GM10248 (cell line): ENCODE data around the gene MBNL2.

Experiments used
- CTCF ChIA-PET: fragments of 300-600 bp; sonication (Branson Sonifier 250); formaldehyde crosslinking; extraction: SDS; loops from one replicate; lab custom pipeline; 2021; ENCODE audit warnings: antibody characterized with exemption; lab: Yijun Ruan, JAX
- POLR2A ChIA-PET: fragments of 350-650 bp; sonication (Branson Sonifier 250); formaldehyde crosslinking; extraction: SDS; loops from one replicate; lab custom pipeline; 2020; ENCODE audit warnings: antibody characterized with exemption; lab: Yijun Ruan, JAX
- DNase-seq: peaks from one replicate; pipeline ENCODE4 v3.0.0; 2012; ENCODE audit errors: extremely low spot score
- TF ChIP-seq, protein P1 (sequence below): IDR thresholded peaks from 2 replicates; pipeline ENCODE4 v1.5.1; 2012; ENCODE audit warnings: mild to moderate bottlenecking, low read depth; ENCODE audit errors: extremely low read depth, missing control alignments, control extremely low read depth

The MBNL2 gene

DNA sequence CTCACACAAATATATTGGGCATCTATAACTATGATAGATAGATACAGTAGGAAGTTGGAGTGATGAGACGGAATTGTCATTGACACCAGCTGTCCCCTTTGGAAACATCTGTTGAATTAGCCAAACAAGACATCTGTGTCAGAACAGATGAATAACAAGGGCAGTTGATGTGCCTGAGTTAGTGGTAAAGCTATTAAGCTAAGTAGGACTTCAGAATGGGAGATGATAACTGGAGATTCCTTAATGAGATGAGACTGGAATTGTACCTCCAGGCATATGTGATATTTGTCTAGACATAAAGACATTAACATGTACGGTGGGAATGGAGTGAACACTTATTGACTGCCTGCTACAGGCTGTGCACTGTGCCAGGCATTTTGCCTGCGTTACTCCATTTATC lies 78.7 kb downstream of the MBNL2 start:
- TF ChIP-seq, protein P1, sequence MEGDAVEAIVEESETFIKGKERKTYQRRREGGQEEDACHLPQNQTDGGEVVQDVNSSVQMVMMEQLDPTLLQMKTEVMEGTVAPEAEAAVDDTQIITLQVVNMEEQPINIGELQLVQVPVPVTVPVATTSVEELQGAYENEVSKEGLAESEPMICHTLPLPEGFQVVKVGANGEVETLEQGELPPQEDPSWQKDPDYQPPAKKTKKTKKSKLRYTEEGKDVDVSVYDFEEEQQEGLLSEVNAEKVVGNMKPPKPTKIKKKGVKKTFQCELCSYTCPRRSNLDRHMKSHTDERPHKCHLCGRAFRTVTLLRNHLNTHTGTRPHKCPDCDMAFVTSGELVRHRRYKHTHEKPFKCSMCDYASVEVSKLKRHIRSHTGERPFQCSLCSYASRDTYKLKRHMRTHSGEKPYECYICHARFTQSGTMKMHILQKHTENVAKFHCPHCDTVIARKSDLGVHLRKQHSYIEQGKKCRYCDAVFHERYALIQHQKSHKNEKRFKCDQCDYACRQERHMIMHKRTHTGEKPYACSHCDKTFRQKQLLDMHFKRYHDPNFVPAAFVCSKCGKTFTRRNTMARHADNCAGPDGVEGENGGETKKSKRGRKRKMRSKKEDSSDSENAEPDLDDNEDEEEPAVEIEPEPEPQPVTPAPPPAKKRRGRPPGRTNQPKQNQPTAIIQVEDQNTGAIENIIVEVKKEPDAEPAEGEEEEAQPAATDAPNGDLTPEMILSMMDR: no peak

DNA sequence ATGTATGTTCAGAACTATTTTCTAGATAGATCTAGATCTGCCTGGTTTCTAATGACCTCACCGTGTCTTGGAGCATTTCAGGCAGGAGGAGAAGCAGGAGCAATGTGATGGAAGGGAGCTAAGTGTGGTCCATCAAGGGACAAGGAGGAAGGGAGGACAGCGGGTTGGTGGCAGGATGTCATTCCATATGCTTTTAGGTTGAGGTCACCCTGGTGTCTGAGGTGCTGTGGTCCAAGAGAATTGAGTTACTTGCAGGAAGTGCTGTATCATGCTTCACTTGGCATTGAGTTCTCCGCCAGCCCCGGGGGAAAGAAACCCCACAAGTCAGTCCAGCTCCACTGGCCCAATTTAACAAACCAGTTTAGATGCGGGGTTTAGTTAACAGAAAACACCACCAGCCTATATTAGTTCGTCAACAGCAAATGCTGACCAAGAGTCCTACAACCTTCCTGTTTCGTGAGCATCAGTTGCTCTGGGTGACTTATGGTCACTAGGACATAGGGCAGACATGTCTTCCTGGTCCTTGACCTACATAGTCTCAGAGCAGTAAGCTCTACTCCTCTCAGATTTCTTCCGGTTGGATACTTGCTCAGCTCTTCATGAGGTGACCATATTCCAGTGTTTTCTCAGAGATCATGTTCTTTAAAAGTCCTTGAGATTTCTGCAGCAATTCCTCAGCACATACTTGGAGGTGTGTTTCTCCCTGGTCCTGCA lies 79.4 kb downstream of the MBNL2 start:
- POLR2A ChIA-PET: no interaction called here
- CTCF ChIA-PET: interaction anchor here (1.0 to 1.4 kb wide), 3 partner anchors 10 to 191 kb away, joined by 3 read pairs; no protein-coding TSS in a partner anchor
- TF ChIP-seq, protein P1: no peak
- DNase-seq: no peak

More for the DNA sequence above, 78.7 kb downstream of the MBNL2 start:
- DNase-seq: no peak
- CTCF ChIA-PET: interaction anchor here (1.4 to 1.5 kb wide), 3 partner anchors 9 to 191 kb away, joined by 3 read pairs; no protein-coding TSS in a partner anchor
- POLR2A ChIA-PET: no interaction called here

DNA sequence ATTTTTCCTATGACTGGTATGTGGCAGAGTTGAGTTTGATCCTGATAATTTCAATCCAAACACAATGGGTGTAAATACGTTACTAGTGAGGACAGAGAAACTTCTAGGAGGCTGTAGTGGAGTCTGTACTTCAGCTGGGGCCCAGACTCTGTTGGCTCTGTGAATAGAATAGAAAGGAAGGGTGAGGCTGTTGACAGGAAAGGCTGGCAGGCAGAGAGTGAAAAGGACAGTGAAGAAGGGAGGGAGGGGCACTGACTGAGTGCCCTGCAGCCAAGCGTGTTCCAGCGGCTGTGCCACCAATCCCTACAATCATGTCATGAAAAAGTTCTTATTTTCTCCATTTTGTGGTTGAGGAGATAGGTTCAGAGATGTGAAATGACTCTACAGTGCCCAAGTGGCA lies 80.5 kb downstream of the MBNL2 start:
- ChIA-PET CTCF (interaction anchor here (1.0 to 1.4 kb wide), 2 partner anchors 11 to 192 kb away, joined by 3 read pairs; no protein-coding TSS in a partner anchor), POLR2A (no interaction called here)
- TF ChIP-seq, protein P1: no peak
- DNase-seq: no peak

DNA sequence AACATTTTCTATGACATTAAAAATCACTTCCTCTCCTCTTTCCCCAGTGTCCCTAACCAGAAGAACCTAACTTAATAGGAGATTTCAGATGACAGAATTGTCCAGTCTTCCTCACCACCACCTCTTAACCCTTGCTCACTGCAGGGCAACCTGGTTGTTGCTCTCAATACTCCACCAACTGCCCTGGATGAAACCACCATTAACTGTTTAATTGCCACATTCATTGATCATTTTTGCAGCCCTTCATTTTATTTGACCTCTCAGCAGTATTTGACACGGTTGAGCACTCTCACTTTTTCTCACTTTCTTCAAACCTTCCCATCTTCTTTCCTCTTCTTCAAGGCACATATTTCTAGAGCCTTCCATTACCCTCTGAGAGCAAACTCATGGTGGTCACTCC lies 84.0 kb downstream of the MBNL2 start:
- ChIA-PET CTCF (no interaction called here), POLR2A (no interaction called here)
- TF ChIP-seq, protein P1: no peak
- no peak for DNase-seq

DNA sequence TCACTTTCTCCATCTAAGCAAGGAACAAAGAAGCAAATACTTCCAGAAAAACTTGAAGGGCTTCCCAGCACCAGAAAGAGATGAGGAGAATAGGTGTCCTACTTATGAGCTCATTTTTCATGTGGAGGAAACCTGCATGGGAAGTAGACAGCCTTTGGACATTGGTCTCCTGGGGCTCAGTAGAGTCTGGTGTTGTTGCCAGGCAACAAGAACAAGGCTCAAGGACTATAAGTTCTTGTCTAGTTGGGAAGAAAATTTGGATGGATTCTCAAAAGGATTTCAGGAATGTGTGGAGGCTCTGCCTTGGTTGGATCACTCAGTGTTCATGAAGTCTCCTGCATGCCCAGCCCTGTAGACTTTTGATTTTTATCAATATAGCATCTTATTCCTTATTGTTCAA lies 84.5 kb downstream of the MBNL2 start:
- ChIA-PET CTCF (no interaction called here), POLR2A (no interaction called here)

DNA sequence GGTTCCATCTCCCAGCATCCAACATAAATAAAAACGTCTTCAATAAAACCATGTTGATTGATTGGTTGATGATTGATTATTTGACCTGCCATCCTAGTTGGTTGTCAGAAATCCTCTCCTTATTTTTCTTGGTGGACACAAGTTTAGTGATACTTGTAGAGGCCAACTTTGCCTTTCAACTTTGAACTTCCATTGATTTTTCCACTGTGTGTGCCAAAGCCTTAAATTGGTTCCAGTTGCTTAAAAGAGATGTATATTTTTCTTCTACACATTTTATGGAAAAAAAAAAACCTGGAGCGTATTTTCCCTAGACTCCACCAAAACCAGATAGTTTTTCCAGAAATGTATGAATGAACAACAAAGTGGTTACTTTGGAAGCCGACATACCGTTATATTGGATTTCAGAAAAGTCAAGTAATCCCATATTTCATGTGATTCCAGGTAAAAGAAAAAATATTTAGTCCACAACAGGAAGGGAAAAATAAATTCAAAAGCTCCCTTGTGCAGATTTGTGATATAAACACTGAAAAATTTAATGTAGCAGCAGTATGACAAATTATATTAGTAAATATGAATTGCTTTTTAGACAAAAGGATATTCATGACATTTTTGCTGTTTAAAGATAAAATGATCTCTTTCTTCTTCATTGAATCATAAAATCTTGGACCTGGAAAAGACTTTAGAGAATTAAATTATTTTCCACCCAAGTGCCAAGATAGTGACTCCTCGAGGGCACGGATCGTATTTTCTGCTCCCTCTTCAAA lies 85.2 kb downstream of the MBNL2 start:
- ChIA-PET POLR2A (no interaction called here), CTCF (no interaction called here)
- TF ChIP-seq, protein P1: no peak
- no peak for DNase-seq

More for the DNA sequence above, 84.5 kb downstream of the MBNL2 start:
- no peak for DNase-seq
- TF ChIP-seq, protein P1: no peak
